H1 (cell line): ENCODE data around the gene ARHGAP24.

ENCODE experiments used
- CBX8 ChIP-seq: fragments of 300-800, 300-1000 bp; sonication (generic); IDR thresholded peaks from 2 replicates; pipeline ENCODE4 v1.7.1; 2016; ENCODE audit warnings: low read depth, low read length, borderline replicate concordance
- CTCF ChIP-seq, 3 experiments: IDR thresholded peaks; 1 replicate in 2 of 3; 2 replicates in 1 of 3; pipeline versions ENCODE4 v1.5.1 to v1.6.1; 2011; ENCODE audit warnings: low read length in 3 of 3, mild to moderate bottlenecking in 3 of 3, inconsistent platforms in 2 of 3, low read depth in 1 of 3, moderate library complexity in 1 of 3; ENCODE audit not compliant: insufficient read depth in 1 of 3; ENCODE audit errors: control extremely low read depth in 1 of 3
- EP300 ChIP-seq, 2 experiments: IDR thresholded peaks; 1 replicate in 1 of 2; 2 replicates in 1 of 2; pipeline ENCODE4 v1.6.1; 2011 to 2012; ENCODE audit warnings: low read depth in 2 of 2, low read length in 2 of 2, mild to moderate bottlenecking in 2 of 2, borderline replicate concordance in 1 of 2, inconsistent platforms in 1 of 2, moderate library complexity in 1 of 2
- EZH2 ChIP-seq: fragments of 200-600 bp; sonication (generic); IDR thresholded peaks from 2 replicates; pipeline ENCODE4 v1.7.1; 2012; ENCODE audit warnings: low read depth, mild to moderate bottlenecking, moderate library complexity, low read length, inconsistent platforms; ENCODE audit not compliant: severe bottlenecking
- KDM1A ChIP-seq: fragments of 200-600, 300-600 bp; sonication (generic); IDR thresholded peaks from 2 replicates; pipeline ENCODE4 v1.7.1; 2016; ENCODE audit warnings: mild to moderate bottlenecking, low read length, borderline replicate concordance
- MAX ChIP-seq: IDR thresholded peaks from 2 replicates; pipeline ENCODE4 v1.6.1; 2012; ENCODE audit warnings: inconsistent platforms
- POLR2A ChIP-seq, 2 experiments: IDR thresholded peaks; 1 replicate in 1 of 2; 2 replicates in 1 of 2; pipeline ENCODE4 v1.6.1; 2011; ENCODE audit warnings: low read depth in 2 of 2, low read length in 2 of 2, mild to moderate bottlenecking in 2 of 2; ENCODE audit errors: control extremely low read depth in 1 of 2
- POLR2AphosphoS5 ChIP-seq: IDR thresholded peaks from 2 replicates; pipeline ENCODE4 v1.6.1; 2011; ENCODE audit warnings: low read depth, low read length
- SIX5 ChIP-seq: IDR thresholded peaks from 2 replicates; pipeline ENCODE4 v1.6.1; 2011; ENCODE audit warnings: mild to moderate bottlenecking, low read depth, low read length

- no peak for TF ChIP-seq EZH2
- no peak for TF ChIP-seq POLR2A (IDR thresholded peaks at IDR 0.05; ENCODE audit: control extremely low read depth in 1 of 2, low read depth in 2 of 2, low read length in 2 of 2)
- no peak for TF ChIP-seq POLR2AphosphoS5
- TF ChIP-seq CBX8 = no peak
- no peak for TF ChIP-seq CTCF (IDR thresholded peaks at IDR 0.05; ENCODE audit: control extremely low read depth in 1 of 3, insufficient read depth in 1 of 3, low read depth in 1 of 3, low read length in 3 of 3)
- TF ChIP-seq EP300 (IDR thresholded peaks at IDR 0.05; ENCODE audit: borderline replicate concordance in 1 of 2, low read depth in 2 of 2, low read length in 2 of 2) = no peak
- TF ChIP-seq SIX5 = no peak
- no peak for TF ChIP-seq KDM1A
- no peak for TF ChIP-seq MAX
Observed at GRCh38 chr4:85751866-85752265, 276.9 kb downstream of the ARHGAP24 start.
